Measurements from ENCODE around the gene TTC17. TPM values are rescaled to one million over a fixed set of nuclear protein-coding genes. Genes with fewer than 3 reads are reported as not detected.

Gene TTC17
- total RNA-seq, 1 donor from 2014 or later: 143 TPM

DNA sequence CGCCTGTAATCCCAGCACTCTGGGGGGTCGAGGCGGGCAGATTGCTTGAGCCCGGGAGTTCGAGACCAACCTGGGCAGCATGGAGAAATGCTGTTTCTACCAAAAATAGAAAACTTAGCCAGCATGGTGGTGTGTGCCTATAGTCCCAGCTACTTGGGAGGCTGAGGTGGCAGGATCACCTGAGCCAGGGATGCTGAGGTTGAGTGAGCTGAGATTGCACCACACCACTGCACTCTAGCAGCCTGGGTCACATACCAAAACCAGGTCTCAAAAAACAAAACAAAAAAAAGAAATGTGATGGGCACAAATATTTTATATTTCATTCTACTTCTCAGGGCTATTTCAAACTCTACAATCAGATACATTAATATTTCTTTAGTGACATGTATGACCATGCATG lies 25.7 kb downstream of the TTC17 start:
- no peak overlapping the region for H3K27ac Mint-ChIP-seq
- TF ChIP-seq, protein P1, sequence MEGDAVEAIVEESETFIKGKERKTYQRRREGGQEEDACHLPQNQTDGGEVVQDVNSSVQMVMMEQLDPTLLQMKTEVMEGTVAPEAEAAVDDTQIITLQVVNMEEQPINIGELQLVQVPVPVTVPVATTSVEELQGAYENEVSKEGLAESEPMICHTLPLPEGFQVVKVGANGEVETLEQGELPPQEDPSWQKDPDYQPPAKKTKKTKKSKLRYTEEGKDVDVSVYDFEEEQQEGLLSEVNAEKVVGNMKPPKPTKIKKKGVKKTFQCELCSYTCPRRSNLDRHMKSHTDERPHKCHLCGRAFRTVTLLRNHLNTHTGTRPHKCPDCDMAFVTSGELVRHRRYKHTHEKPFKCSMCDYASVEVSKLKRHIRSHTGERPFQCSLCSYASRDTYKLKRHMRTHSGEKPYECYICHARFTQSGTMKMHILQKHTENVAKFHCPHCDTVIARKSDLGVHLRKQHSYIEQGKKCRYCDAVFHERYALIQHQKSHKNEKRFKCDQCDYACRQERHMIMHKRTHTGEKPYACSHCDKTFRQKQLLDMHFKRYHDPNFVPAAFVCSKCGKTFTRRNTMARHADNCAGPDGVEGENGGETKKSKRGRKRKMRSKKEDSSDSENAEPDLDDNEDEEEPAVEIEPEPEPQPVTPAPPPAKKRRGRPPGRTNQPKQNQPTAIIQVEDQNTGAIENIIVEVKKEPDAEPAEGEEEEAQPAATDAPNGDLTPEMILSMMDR (IDR thresholded peaks at IDR 0.05; ENCODE audit: unreplicated experiment): no peak
- H3K4me1 Mint-ChIP-seq: no peaks in the 10 kb centered on the region
- no peaks in the 10 kb centered on the region for H3K27me3 Mint-ChIP-seq (ENCODE audit: low read depth)
- H3K9me3 Mint-ChIP-seq: no peaks in the 10 kb centered on the region
- DNase-seq (ENCODE audit: low spot score in 2 of 2, unreplicated experiment in 2 of 2): no peak
- H3K4me3 Mint-ChIP-seq: no peak overlapping the region
- peaks cover 13% of the 10 kb centered on the region for H3K36me3 Mint-ChIP-seq

DNA sequence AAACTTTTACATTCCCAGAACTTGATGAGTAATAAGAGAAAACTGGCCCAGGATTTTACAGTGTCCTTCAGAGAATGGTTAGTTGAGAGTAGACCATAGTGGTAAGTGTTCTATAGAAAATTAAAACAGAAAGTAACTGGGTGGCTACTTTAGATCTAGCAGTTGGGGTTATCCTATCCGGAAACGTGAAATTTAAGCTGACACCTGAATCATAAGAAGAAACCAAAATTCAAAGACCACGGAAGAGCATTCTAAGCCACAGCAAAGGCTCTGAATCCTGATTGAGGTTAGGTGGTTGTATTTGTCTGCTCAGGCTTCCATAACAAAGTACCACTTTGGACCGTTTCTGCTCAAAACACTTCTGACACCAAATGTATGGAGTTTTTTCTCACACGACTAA lies 34.0 kb downstream of the TTC17 start:
- no peak overlapping the region for H3K27ac Mint-ChIP-seq
- H3K4me3 Mint-ChIP-seq: no peak overlapping the region

DNA sequence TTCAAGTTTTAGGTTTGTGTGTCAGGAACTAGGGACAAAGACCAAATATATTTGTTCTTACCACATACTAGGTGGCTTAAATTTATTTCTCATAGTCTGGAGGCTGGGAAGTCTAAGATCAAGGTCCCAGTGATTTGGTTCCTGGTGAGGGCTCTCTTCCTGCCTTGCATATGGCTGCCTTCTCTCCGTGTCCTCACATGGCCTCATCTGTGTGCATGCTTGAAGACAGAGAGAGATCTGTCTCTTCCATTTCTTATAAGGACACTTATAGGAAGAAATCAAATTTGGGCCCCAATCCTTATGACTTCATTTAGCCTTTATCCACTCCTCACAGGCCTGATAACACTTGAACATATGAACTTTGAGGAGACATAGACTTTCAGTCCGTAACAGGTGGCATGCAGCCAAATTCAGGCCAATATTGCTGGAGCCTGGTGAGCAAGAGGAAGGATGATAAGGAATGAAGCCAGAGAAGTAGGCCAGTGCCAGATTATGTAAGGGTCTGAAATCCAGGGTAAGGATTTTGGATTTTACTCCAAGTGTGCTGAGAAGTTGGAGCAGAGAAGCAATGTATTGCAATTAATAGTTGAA lies 35.1 kb downstream of the TTC17 start:
- TF ChIP-seq, protein P1 (IDR thresholded peaks at IDR 0.05; ENCODE audit: unreplicated experiment): no peak
- no peak overlapping the region for H3K4me3 Mint-ChIP-seq
- peaks cover 10% of the 10 kb centered on the region for H3K4me1 Mint-ChIP-seq
- H3K9me3 Mint-ChIP-seq: no peaks in the 10 kb centered on the region
- no peak overlapping the region for H3K27ac Mint-ChIP-seq
- peaks cover 62% of the 10 kb centered on the region for H3K36me3 Mint-ChIP-seq
- H3K27me3 Mint-ChIP-seq (ENCODE audit: low read depth): no peaks in the 10 kb centered on the region
- DNase-seq (ENCODE audit: low spot score in 2 of 2, unreplicated experiment in 2 of 2): no peak

More for the DNA sequence above, 34.0 kb downstream of the TTC17 start:
- Mint-ChIP-seq H3K27me3 (ENCODE audit: low read depth) (no peaks in the 10 kb centered on the region), H3K36me3 (peaks cover 55% of the 10 kb centered on the region), H3K4me1 (peaks cover 10% of the 10 kb centered on the region), H3K9me3 (no peaks in the 10 kb centered on the region)
- DNase-seq (ENCODE audit: low spot score in 2 of 2, unreplicated experiment in 2 of 2): no peak
- TF ChIP-seq, protein P1 (IDR thresholded peaks at IDR 0.05; ENCODE audit: unreplicated experiment): no peak

DNA sequence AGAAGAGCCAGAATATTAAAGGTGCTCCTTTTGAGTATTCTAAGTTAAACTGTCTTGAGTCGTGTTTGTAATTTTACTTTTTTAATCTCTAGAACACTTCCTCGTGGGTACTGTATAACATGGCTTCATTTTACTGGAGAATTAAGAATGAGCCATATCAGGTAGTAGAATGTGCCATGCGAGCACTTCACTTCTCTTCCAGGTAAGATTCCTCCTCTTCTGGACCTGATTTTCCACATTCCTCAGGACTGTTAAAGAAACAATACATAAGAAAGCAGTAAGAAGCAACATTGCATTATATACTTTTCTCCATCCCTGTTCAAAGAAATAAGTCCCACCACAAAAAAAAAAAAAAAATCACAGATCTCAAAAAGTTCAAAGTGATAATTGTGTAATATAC lies 37.9 kb downstream of the TTC17 start:
- no peak overlapping the region for H3K4me3 Mint-ChIP-seq
- TF ChIP-seq, protein P1 (IDR thresholded peaks at IDR 0.05; ENCODE audit: unreplicated experiment): no peak
- peaks cover 10% of the 10 kb centered on the region for H3K4me1 Mint-ChIP-seq
- peak overlapping the region; percentile 76 for H3K27ac Mint-ChIP-seq
- H3K9me3 Mint-ChIP-seq: no peaks in the 10 kb centered on the region
- peaks cover 60% of the 10 kb centered on the region for H3K36me3 Mint-ChIP-seq
- H3K27me3 Mint-ChIP-seq (ENCODE audit: low read depth): no peaks in the 10 kb centered on the region
- DNase-seq (ENCODE audit: low spot score in 2 of 2, unreplicated experiment in 2 of 2): no peak

DNA sequence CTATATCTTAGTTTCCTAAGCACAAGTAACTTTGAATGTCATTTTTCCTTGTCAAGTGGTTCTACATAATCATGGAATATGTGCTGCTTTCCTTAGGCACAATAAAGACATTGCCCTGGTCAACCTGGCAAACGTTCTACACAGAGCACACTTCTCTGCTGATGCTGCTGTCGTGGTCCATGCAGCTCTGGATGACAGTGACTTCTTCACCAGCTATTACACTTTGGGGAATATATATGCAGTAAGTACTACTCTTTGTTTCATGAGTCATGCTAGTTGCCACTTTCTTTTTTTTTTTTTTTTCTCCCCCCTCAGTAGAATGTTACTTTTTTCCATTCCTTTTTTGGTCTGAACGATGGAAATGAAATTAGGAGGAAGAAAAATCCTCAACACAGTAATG lies 38.5 kb downstream of the TTC17 start:
- H3K9me3 Mint-ChIP-seq: no peaks in the 10 kb centered on the region
- no peak overlapping the region for H3K27ac Mint-ChIP-seq
- H3K4me3 Mint-ChIP-seq: no peak overlapping the region
- TF ChIP-seq, protein P1 (IDR thresholded peaks at IDR 0.05; ENCODE audit: unreplicated experiment): no peak
- no peaks in the 10 kb centered on the region for H3K27me3 Mint-ChIP-seq (ENCODE audit: low read depth)
- DNase-seq (ENCODE audit: low spot score in 2 of 2, unreplicated experiment in 2 of 2): no peak
- peaks cover 59% of the 10 kb centered on the region for H3K36me3 Mint-ChIP-seq
- peaks cover 10% of the 10 kb centered on the region for H3K4me1 Mint-ChIP-seq

Measured in mesothelial cell of epicardium (in vitro differentiated cells).